Adrenal gland (tissue), 12 donors: ENCODE measurements around the gene P4HTM. TPM values are rescaled to one million over a fixed set of nuclear protein-coding genes. Genes with fewer than 3 reads are reported as not detected.

Experiments used
- DNase-seq, 7 donors: peaks; one replicate each; pipeline ENCODE4 v3.0.0-alpha.2; 2019 to 2020
- H3K27ac ChIP-seq, 5 donors: fragments of 200-600 bp; sonication (generic) in 4 of 5; 1 replicate in 3 of 5; 2 replicates in 2 of 5; pipeline versions ENCODE4 v1.5.1 to v1.8.0; 2016 to 2020; ENCODE audit warnings: mild to moderate bottlenecking in 1 of 5
- H3K27me3 ChIP-seq: fragments of 200-600 bp; 2 replicates; pipeline ENCODE4 v1.8.0; 2021
- H3K36me3 ChIP-seq, 2 donors: fragments of 200-600 bp; replicated peaks in 1 of 2; 1 replicate in 1 of 2; 2 replicates in 1 of 2; pipeline versions ENCODE4 v1.5.1 to v1.8.0; 2018 to 2022
- H3K4me1 ChIP-seq, 2 donors: fragments of 200-600 bp; replicated peaks in 1 of 2; 1 replicate in 1 of 2; 2 replicates in 1 of 2; pipeline versions ENCODE4 v1.5.1 to v1.8.0; 2018 to 2021
- H3K4me3 ChIP-seq, 4 donors: fragments of 200-600 bp; sonication (generic) in 3 of 4; one replicate each; pipeline ENCODE4 v1.5.1; 2016 to 2018
- H3K9me3 ChIP-seq, 3 donors: fragments of 200-600 bp; sonication (generic) in 1 of 3; replicated peaks in 1 of 3; 1 replicate in 2 of 3; 2 replicates in 1 of 3; pipeline versions ENCODE4 v1.5.1 to v1.8.0; 2016 to 2021
- CTCF ChIP-seq, 6 experiments: fragments of 450-650 bp in 4 of 6; fragments of 200-600 bp in 2 of 6; sonication (generic) in 1 of 6; IDR thresholded peaks; 1 replicate in 5 of 6; 2 replicates in 1 of 6; pipeline versions ENCODE4 v1.5.1 to v1.8.0; 2016 to 2021; ENCODE audit warnings: antibody characterized with exemption in 6 of 6, mild to moderate bottlenecking in 2 of 6, moderate library complexity in 1 of 6
- POLR2A ChIP-seq, 2 donors: fragments of 450-650 bp; IDR thresholded peaks; one replicate each; pipeline ENCODE4 v1.6.1; 2017; ENCODE audit warnings: antibody characterized with exemption in 2 of 2, mild to moderate bottlenecking in 2 of 2, moderate library complexity in 1 of 2
- WGBS, 4 donors: extraction: QIAGEN DNeasy Blood & Tissue Kit in 2 of 4; methylation state at CpG; one replicate each; pipeline versions ENCODE4 v1.1.5 to v1.1.7; 2013 to 2017; 5-methylcytosine and 5-hydroxymethylcytosine counted together
- intact Hi-C, 2 donors: fragments of 100-400 bp; cut with DNase I; formaldehyde crosslinking; loops; one replicate each; pipeline versions ENCODE4 v1.14.1 to v1.15.0; 2022 to 2023
- polyA plus RNA-seq, 3 donors: library from polyadenylated mRNA; stranded (reverse); fragments of 200-250 nt in 2 of 3; fragments of 350-450 nt in 1 of 3; fragmentation: Illumina TruSeq in 1 of 3; extraction: RNeasy Lipid Tissue Mini Kit (QIAGEN cat#74804) in 1 of 3; gene quantifications; one replicate each; pipeline ENCODE4 v1.2.3, GENCODE V29; 2013 to 2014
- total RNA-seq, 9 donors: library from RNA; depleted of rRNA in 4 of 9; stranded (reverse); fragments of >200 nt in 4 of 9; fragments of 120-200 nt in 1 of 9; fragmentation: NEBNext Ultra II Directional in 1 of 9; extraction: Animal tissue kit (Norgen Biotek cat#: 25700) in 1 of 9; gene quantifications; one replicate each; pipeline versions ENCODE4 v1.1.0 to v1.2.4, GENCODE V29; 2013 to 2023
- donor health status: healthy with polysubstance abuse.
- donor health status: Bipolar disorder and iron deficiency.
- donor health status: DM: yes; HTN: yes; CAD: no.
- donor health status: DM: no; HTN: no; CAD: no.
- donor health status: DM: no; HTN: no; CAD: no.
- donor health status: DM: yes; HTN: yes; CAD: no.

The P4HTM gene
- total and polyA plus RNA-seq, 12 donors, result 26.6 to 174 (median 102) TPM

DNA sequence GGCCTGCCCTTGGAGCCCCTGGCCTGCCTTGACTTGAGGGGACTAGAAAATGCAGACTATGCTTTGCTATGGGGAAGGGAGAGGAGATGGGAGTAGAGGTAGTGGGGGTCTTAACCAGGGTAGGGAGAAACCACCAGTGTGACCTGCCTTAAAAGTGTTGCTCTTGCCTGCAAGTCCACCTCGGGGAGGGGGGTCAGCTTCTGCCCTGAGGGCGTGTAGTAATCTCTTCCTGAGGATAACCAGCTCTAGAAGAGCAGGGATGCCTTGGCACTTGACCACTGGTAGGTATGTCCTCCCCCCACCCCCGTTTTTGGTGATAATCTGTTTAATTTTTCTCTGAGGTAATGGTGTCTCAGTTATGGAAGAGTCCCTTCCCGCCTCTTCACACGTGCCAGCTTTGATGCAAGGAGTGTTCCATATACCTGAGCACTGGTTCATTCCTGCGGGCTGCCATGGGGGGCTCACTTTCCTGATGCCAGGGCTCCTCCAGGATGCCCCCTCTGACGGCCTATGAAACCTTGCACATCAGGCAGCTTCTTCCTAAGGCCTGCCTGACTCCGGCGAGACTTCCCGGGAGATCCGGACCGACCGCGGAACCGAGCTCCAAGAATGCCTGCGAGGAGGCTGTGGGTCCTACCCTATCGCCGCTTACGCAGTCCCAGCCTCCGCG, 780 bp upstream of the P4HTM start:
- DNase-seq, result peak in 3 of 7 donors; percentile 19 to 73 (median 44)
- Histone ChIP-seq H3K36me3 (peaks cover 0 to 1% of the 10 kb centered on the region in 2 donors), H3K27me3 (no peaks in the 10 kb centered on the region), H3K9me3 (no peaks in the 10 kb centered on the region), H3K27ac (peak overlapping the region; percentile 65 to 99 (median 89)), H3K4me1 (peaks cover 15 to 25% of the 10 kb centered on the region in 2 donors), H3K4me3 (peak overlapping the region in 3 of 4 donors; percentile 31 to 91 (median 71))
- intact Hi-C loops, result no loop called here
- no peak for TF ChIP-seq CTCF (IDR thresholded peaks at IDR 0.05)
- no peak for TF ChIP-seq POLR2A (IDR thresholded peaks at IDR 0.05)
- 2 to 13% (median 2%) methylated on average over 7 to 21 of the region's 21 CpGs for WGBS, 4 donors

DNA sequence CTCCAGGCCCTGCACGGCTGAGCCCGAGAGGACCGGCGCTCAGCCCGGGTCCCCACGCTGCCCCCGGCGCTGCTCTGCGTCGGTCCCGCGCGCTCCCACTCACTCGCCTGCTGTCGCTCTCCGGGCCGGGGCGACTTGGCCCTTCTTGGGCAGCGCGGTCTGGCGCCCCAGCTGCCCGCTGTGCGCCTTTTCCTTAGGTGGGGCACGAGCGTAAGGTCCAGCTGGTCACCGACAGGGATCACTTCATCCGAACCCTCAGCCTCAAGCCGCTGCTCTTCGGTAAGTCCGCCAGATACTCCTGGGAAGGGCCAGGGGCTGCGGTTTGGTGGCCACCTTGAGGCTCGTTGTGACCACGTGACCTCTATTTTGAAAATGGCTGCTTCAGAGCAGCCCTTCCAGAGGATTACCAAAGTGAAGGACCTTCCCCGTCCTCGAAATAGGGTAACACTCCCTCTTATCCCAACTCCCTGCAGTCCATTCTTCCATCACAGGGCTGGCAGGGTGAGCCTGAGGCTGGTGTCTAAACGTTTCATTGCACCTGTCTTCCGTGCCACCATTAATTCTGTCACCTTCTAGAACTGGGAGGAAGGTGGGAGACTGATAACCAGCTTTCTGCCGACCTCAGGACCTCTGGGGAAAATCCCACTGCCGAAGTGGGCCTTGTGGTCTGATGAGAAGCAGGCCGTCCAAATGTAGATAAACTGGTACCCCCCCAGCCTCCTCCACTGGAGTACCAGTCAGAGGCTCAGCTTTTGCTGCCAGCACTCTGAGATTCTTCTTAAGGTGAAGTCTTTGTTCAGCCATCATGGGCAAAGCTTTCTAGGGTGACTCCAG, 812 bp downstream of the P4HTM start:
- no peaks in the 10 kb centered on the region for H3K27me3 ChIP-seq
- H3K27ac ChIP-seq, result peak overlapping the region; percentile 65 to 99 (median 89)
- no peaks in the 10 kb centered on the region for H3K36me3 ChIP-seq
- DNase-seq, result peak in 3 of 7 donors; percentile 40 to 46 (median 40)
- no peaks in the 10 kb centered on the region for H3K9me3 ChIP-seq
- peaks cover 15 to 25% of the 10 kb centered on the region in 2 donors for H3K4me1 ChIP-seq
- no peak for TF ChIP-seq POLR2A (IDR thresholded peaks at IDR 0.05)
- TF ChIP-seq CTCF (IDR thresholded peaks at IDR 0.05), result no peak
- intact Hi-C loops, result no loop called here
- H3K4me3 ChIP-seq, result peak overlapping the region; percentile 35 to 91 (median 75)
- WGBS, 4 donors, result 4 to 14% (median 6%) methylated on average over 5 to 40 of the region's 40 CpGs

DNA sequence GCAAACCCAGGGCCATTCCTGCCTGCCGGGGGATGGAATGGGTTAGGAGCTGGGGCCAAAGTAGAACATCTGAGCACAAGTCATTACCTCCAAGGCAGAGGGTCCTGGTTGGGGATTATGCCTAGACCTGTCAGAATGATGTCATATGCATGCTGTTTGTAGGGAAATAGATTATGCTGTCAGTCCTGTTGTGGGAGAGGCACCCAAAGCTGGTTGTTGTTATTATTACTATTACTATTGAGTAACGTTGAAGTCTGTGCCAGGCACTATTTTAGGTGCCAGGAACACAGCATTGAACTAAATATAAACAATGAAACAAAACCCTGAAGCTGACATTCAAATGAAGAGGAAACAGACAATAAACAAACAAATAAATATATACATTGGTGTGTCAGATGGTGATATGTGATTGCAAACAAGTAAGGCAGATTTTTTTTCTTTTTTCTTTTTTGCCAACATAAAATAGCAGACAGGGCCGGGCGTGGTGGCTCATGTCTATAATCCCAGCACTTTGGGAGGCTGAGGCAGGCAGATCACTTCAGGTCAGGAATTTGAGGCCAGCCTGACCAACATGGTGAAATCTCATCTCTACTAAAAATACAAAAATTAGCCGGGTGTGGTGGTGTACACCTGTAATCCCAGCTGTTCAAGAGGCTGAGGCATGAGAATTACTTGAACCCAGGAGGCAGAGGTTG, 2.0 kb downstream of the P4HTM start:
- intact Hi-C loops, result no loop called here
- H3K27me3 ChIP-seq, result no peaks in the 10 kb centered on the region
- H3K4me1 ChIP-seq, result peaks cover 15 to 25% of the 10 kb centered on the region in 2 donors
- no peaks in the 10 kb centered on the region for H3K9me3 ChIP-seq
- 70 to 77% (median 71%) methylated on average over 5 of the region's 5 CpGs for WGBS, 4 donors
- peak overlapping the region in 1 of 4 donors; percentile 91 for H3K4me3 ChIP-seq
- H3K27ac ChIP-seq, result peak overlapping the region in 1 of 5 donors; percentile 95
- no peak for DNase-seq
- H3K36me3 ChIP-seq, result peaks cover 0 to 10% of the 10 kb centered on the region in 2 donors
- TF ChIP-seq CTCF (IDR thresholded peaks at IDR 0.05) (no peak), POLR2A (IDR thresholded peaks at IDR 0.05) (no peak)

GRCh38 chr3:48993834-48994233, 3.8 kb downstream of the P4HTM start:
- Histone ChIP-seq H3K27ac (no peak overlapping the region), H3K36me3 (peaks cover 0 to 11% of the 10 kb centered on the region in 2 donors), H3K27me3 (no peaks in the 10 kb centered on the region), H3K4me3 (no peak overlapping the region), H3K9me3 (no peaks in the 10 kb centered on the region), H3K4me1 (peaks cover 14 to 21% of the 10 kb centered on the region in 2 donors)
- TF ChIP-seq POLR2A (IDR thresholded peaks at IDR 0.05) (no peak), CTCF (IDR thresholded peaks at IDR 0.05) (no peak)
- intact Hi-C loops, result no loop called here
- no peak for DNase-seq
